ENCODE data around the gene NPSR1. TPM values are rescaled to one million over a fixed set of nuclear protein-coding genes. Genes with fewer than 3 reads are reported as not detected.
"Not testable (repeated sequence)": the region's sequence is repeated elsewhere in the genome, so short reads cannot be mapped to it uniquely, and the experiment has no call there.

The NPSR1 gene
- total RNA-seq, 1 donor from 2014 or later = not detected

GRCh38 chr7:34780546-34780945 is 122.5 kb downstream of the NPSR1 start:
- Histone ChIP-seq H3K36me3 (ENCODE audit: control insufficient read depth, insufficient read depth, low read length) (no peaks in the 10 kb centered on the region), H3K27me3 (ENCODE audit: control insufficient read depth, insufficient read depth, low read length) (no peaks in the 10 kb centered on the region), H3K4me3 (ENCODE audit: low read depth, low read length) (no peak overlapping the region)
- no peak for DNase-seq (ENCODE audit: low read depth)
- no peak for TF ChIP-seq CTCF (IDR thresholded peaks at IDR 0.05; ENCODE audit: insufficient read depth, low read length, poor library complexity, severe bottlenecking)

- no peak for DNase-seq (ENCODE audit: low read depth)
- Histone ChIP-seq H3K4me3 (ENCODE audit: low read depth, low read length) (no peak overlapping the region), H3K36me3 (ENCODE audit: control insufficient read depth, insufficient read depth, low read length) (no peaks in the 10 kb centered on the region), H3K27me3 (ENCODE audit: control insufficient read depth, insufficient read depth, low read length) (no peaks in the 10 kb centered on the region)
- no peak for TF ChIP-seq CTCF (IDR thresholded peaks at IDR 0.05; ENCODE audit: insufficient read depth, low read length, poor library complexity, severe bottlenecking)
Measured at GRCh38 chr7:34787586-34787985, 129.6 kb downstream of the NPSR1 start.

GRCh38 chr7:34806831-34807230 is 148.8 kb downstream of the NPSR1 start:
- Histone ChIP-seq H3K4me3 (ENCODE audit: low read depth, low read length) (no peak overlapping the region), H3K27me3 (ENCODE audit: control insufficient read depth, insufficient read depth, low read length) (no peaks in the 10 kb centered on the region), H3K36me3 (ENCODE audit: control insufficient read depth, insufficient read depth, low read length) (no peaks in the 10 kb centered on the region)
- no peak for TF ChIP-seq CTCF (IDR thresholded peaks at IDR 0.05; ENCODE audit: insufficient read depth, low read length, poor library complexity, severe bottlenecking)
- no peak for DNase-seq (ENCODE audit: low read depth)

GRCh38 chr7:34807548-34808340 is 149.7 kb downstream of the NPSR1 start:
- TF ChIP-seq CTCF (IDR thresholded peaks at IDR 0.05; ENCODE audit: insufficient read depth, low read length, poor library complexity, severe bottlenecking) = no peak
- H3K4me3 ChIP-seq (ENCODE audit: low read depth, low read length) = no peak overlapping the region
- DNase-seq (ENCODE audit: low read depth) = no peak
- no peaks in the 10 kb centered on the region for H3K27me3 ChIP-seq (ENCODE audit: control insufficient read depth, insufficient read depth, low read length)
- H3K36me3 ChIP-seq (ENCODE audit: control insufficient read depth, insufficient read depth, low read length) = no peaks in the 10 kb centered on the region

- not testable (repeated sequence) for H3K36me3 ChIP-seq (ENCODE audit: control insufficient read depth, insufficient read depth, low read length); DNase-seq (ENCODE audit: low read depth); H3K4me3 ChIP-seq (ENCODE audit: low read depth, low read length); H3K27me3 ChIP-seq (ENCODE audit: control insufficient read depth, insufficient read depth, low read length)
Measured at GRCh38 chr7:34814203-34814842, 156.3 kb downstream of the NPSR1 start.

GRCh38 chr7:34821932-34822558 is 164.0 kb downstream of the NPSR1 start:
- no peak for DNase-seq (ENCODE audit: low read depth)
- no peak for TF ChIP-seq CTCF (IDR thresholded peaks at IDR 0.05; ENCODE audit: insufficient read depth, low read length, poor library complexity, severe bottlenecking)
- H3K4me3 ChIP-seq (ENCODE audit: low read depth, low read length) = no peak overlapping the region
- no peaks in the 10 kb centered on the region for H3K36me3 ChIP-seq (ENCODE audit: control insufficient read depth, insufficient read depth, low read length)
- H3K27me3 ChIP-seq (ENCODE audit: control insufficient read depth, insufficient read depth, low read length) = no peaks in the 10 kb centered on the region

All from kidney epithelial cell (primary cell).